CD14-positive monocyte (primary cell): ENCODE data around the gene SPG21. TPM values are rescaled to one million over a fixed set of nuclear protein-coding genes. Genes with fewer than 3 reads are reported as not detected.

Source experiments
- DNase-seq, 3 donors: peaks; one replicate each; pipeline ENCODE4 v3.0.0-alpha.2; 2011 to 2022
- H2AFZ ChIP-seq: 2 replicates; pipeline ENCODE4 v1.6.0; 2012; ENCODE audit warnings: mild to moderate bottlenecking, low read depth, low read length, inconsistent platforms; ENCODE audit not compliant: insufficient read depth, poor library complexity, severe bottlenecking
- H3K27ac ChIP-seq, 2 donors: 1 replicate in 1 of 2; 2 replicates in 1 of 2; pipeline ENCODE4 v1.5.1; 2012 to 2013; ENCODE audit warnings: low read length in 2 of 2, control low read depth in 1 of 2, inconsistent platforms in 1 of 2, low read depth in 1 of 2, mild to moderate bottlenecking in 1 of 2
- H3K27me3 ChIP-seq, 2 donors: one replicate each; pipeline versions ENCODE4 v1.6.0 to v1.6.1; 2011 to 2013; ENCODE audit warnings: low read length in 2 of 2; ENCODE audit not compliant: control insufficient read depth in 2 of 2, insufficient read depth in 2 of 2
- H3K36me3 ChIP-seq, 2 donors: replicated peaks in 1 of 2; 1 replicate in 1 of 2; 2 replicates in 1 of 2; pipeline versions ENCODE4 v1.5.1 to v1.6.1; 2012 to 2013; ENCODE audit warnings: low read length in 2 of 2, control low read depth in 1 of 2, inconsistent platforms in 1 of 2, mild to moderate bottlenecking in 1 of 2; ENCODE audit not compliant: insufficient read depth in 2 of 2, control insufficient read depth in 1 of 2
- H3K4me1 ChIP-seq, 2 donors: 1 replicate in 1 of 2; 2 replicates in 1 of 2; pipeline versions ENCODE4 v1.5.1 to v1.6.1; 2012 to 2013; ENCODE audit warnings: low read length in 2 of 2, control low read depth in 1 of 2, inconsistent platforms in 1 of 2, mild to moderate bottlenecking in 1 of 2, moderate library complexity in 1 of 2; ENCODE audit not compliant: insufficient read depth in 2 of 2, control insufficient read depth in 1 of 2
- H3K4me2 ChIP-seq: replicated peaks from 2 replicates; pipeline ENCODE3; 2012; ENCODE audit warnings: low read length, moderate library complexity, mild to moderate bottlenecking; ENCODE audit not compliant: poor library complexity, severe bottlenecking; ENCODE audit errors: extremely low read depth
- H3K4me3 ChIP-seq, 3 experiments: fragments of 200-600 bp in 1 of 3; sonication (generic) in 1 of 3; replicated peaks in 1 of 3; 1 replicate in 2 of 3; 2 replicates in 1 of 3; pipeline ENCODE4 v1.5.1; 2011 to 2013; ENCODE audit warnings: low read length in 3 of 3, mild to moderate bottlenecking in 3 of 3, control low read depth in 2 of 3, low read depth in 2 of 3, inconsistent platforms in 1 of 3, moderate library complexity in 1 of 3
- H3K79me2 ChIP-seq: 2 replicates; pipeline ENCODE4 v1.6.0; 2012; ENCODE audit warnings: mild to moderate bottlenecking, control low read depth, inconsistent platforms, low read length, moderate library complexity; ENCODE audit not compliant: insufficient read depth
- H3K9ac ChIP-seq: 2 replicates; pipeline ENCODE4 v1.6.0; 2017; ENCODE audit warnings: low read length, mild to moderate bottlenecking; ENCODE audit not compliant: insufficient read depth, poor library complexity, severe bottlenecking
- H3K9me3 ChIP-seq, 2 donors: replicated peaks in 1 of 2; 1 replicate in 1 of 2; 2 replicates in 1 of 2; pipeline versions ENCODE4 v1.5.1 to v1.6.1; 2012 to 2013; ENCODE audit warnings: low read length in 2 of 2, control low read depth in 1 of 2; ENCODE audit not compliant: control insufficient read depth in 1 of 2, insufficient read depth in 1 of 2
- H4K20me1 ChIP-seq: 2 replicates; pipeline ENCODE4 v1.6.0; 2012; ENCODE audit warnings: mild to moderate bottlenecking, low read length, control low read depth, moderate library complexity; ENCODE audit not compliant: insufficient read depth
- H3K27ac Mint-ChIP-seq, 7 donors: one replicate each; pipeline ENCODE4 v1.8.0; 2020; ENCODE audit warnings: mild to moderate bottlenecking in 7 of 7, mixed read lengths in 7 of 7, moderate library complexity in 6 of 7, inconsistent platforms in 2 of 7
- H3K27me3 Mint-ChIP-seq, 3 donors: one replicate each; pipeline ENCODE4 v1.8.0; 2021 to 2022; ENCODE audit warnings: low read depth in 3 of 3, mild to moderate bottlenecking in 3 of 3, mixed read lengths in 3 of 3, moderate library complexity in 3 of 3, inconsistent platforms in 1 of 3
- H3K36me3 Mint-ChIP-seq, 2 donors: one replicate each; pipeline ENCODE4 v1.8.0; 2020; ENCODE audit warnings: mixed read lengths in 2 of 2, inconsistent platforms in 1 of 2, mild to moderate bottlenecking in 1 of 2
- H3K4me1 Mint-ChIP-seq: one replicate; pipeline ENCODE4 v1.8.0; 2020; ENCODE audit warnings: mild to moderate bottlenecking, mixed read lengths
- H3K4me3 Mint-ChIP-seq, 2 donors: one replicate each; pipeline ENCODE4 v1.8.0; 2020; ENCODE audit warnings: mild to moderate bottlenecking in 2 of 2, mixed read lengths in 2 of 2, moderate library complexity in 1 of 2
- H3K9me3 Mint-ChIP-seq, 7 donors: one replicate each; pipeline ENCODE4 v1.8.0; 2020 to 2022; ENCODE audit warnings: mixed read lengths in 7 of 7, mild to moderate bottlenecking in 6 of 7, moderate library complexity in 6 of 7, inconsistent platforms in 2 of 7
- WGBS: methylation state at CpG from one replicate; pipeline ENCODE4 v1.1.5; 2013; ENCODE audit warnings: missing lambda C conversion rate; ENCODE audit not compliant: insufficient coverage; 5-methylcytosine and 5-hydroxymethylcytosine counted together
- intact Hi-C, 2 donors: fragments of 100-400 bp; cut with micrococcal nuclease; formaldehyde crosslinking; loops; one replicate each; pipeline versions ENCODE4 v1.15.0 to v1.15.1; 2023
- polyA plus RNA-seq, 3 donors: library from polyadenylated mRNA; depleted of rRNA in 1 of 3; unstranded in 2 of 3; stranded (reverse) in 1 of 3; fragments of 300-500 nt in 2 of 3; fragments of >200 nt in 1 of 3; fragmentation: Illumina TruSeq in 2 of 3; gene quantifications; 1 replicate in 2 of 3; 2 replicates in 1 of 3; pipeline ENCODE4 v1.2.3, GENCODE V29; 2012 to 2021
- TF ChIP-seq, protein P1 (sequence below): fragments of 200-600 bp; IDR thresholded peaks from one replicate; pipeline ENCODE4 v1.8.0; 2022; ENCODE audit warnings: antibody characterized with exemption, mild to moderate bottlenecking

Gene SPG21
- polyA plus RNA-seq, 3 donors, result 102 to 375 (median 358) TPM

DNA sequence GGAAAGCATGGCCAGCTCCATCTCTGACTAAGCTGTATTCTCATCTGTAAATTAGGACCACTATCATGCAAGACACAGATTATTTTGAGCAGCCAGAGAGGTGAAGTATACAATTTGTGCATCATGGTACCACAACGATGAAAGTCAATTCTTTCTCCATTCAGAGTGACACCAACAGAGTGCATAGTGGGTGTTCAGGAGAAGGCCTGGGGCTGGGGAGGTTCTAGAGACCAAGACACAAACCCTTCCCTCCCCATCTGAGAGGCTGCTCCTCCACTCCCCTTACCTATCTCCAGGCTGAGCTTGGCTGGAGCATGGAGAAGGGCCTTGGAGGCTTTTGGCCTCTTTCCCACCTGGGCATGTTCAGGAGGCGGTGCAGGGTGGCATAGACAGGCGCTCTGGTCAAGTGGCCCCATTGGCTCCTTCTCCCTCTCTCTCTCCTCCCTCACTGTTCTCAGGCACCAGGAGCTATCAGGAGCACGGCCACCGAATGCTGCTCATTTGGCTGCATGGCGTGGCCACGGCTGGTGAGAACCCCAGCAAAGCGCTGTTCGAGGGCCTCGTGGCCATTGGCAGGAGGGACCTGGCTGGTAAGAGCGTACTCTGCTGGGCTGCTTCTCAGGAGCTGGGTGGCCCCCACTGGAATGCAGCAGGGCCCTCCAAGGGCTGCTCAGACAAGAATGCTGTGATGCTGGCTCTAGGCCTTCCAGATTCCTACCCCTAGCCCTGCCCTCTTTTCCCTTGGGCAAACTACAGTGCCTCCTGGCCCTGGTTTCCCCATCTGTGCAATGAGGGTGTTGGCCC, 40.1 kb downstream of the SPG21 start:
- no peak overlapping the region for H2AFZ ChIP-seq
- TF ChIP-seq, protein P1, sequence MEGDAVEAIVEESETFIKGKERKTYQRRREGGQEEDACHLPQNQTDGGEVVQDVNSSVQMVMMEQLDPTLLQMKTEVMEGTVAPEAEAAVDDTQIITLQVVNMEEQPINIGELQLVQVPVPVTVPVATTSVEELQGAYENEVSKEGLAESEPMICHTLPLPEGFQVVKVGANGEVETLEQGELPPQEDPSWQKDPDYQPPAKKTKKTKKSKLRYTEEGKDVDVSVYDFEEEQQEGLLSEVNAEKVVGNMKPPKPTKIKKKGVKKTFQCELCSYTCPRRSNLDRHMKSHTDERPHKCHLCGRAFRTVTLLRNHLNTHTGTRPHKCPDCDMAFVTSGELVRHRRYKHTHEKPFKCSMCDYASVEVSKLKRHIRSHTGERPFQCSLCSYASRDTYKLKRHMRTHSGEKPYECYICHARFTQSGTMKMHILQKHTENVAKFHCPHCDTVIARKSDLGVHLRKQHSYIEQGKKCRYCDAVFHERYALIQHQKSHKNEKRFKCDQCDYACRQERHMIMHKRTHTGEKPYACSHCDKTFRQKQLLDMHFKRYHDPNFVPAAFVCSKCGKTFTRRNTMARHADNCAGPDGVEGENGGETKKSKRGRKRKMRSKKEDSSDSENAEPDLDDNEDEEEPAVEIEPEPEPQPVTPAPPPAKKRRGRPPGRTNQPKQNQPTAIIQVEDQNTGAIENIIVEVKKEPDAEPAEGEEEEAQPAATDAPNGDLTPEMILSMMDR, result no peak
- intact Hi-C loops, result no loop called here
- H3K9ac ChIP-seq, result no peak overlapping the region
- H4K20me1 ChIP-seq, result no peaks in the 10 kb centered on the region
- H3K27me3 ChIP-seq, result no peaks in the 10 kb centered on the region
- no peak overlapping the region for H3K27ac ChIP-seq
- H3K27me3 Mint-ChIP-seq, result peaks cover 0 to 6% (median 5%) of the 10 kb centered on the region in 3 donors
- H3K4me3 ChIP-seq, result no peak overlapping the region
- no peak for DNase-seq
- no peaks in the 10 kb centered on the region for H3K4me1 Mint-ChIP-seq
- H3K79me2 ChIP-seq, result no peaks in the 10 kb centered on the region
- 98% methylated on average over 10 of the region's 11 CpGs for WGBS
- peaks cover 5 to 38% of the 10 kb centered on the region in 2 donors for H3K9me3 ChIP-seq
- H3K27ac Mint-ChIP-seq, result peak overlapping the region in 3 of 7 donors; percentile 24 to 64 (median 37)
- no peaks in the 10 kb centered on the region for H3K36me3 ChIP-seq
- H3K4me2 ChIP-seq, result no peak overlapping the region
- H3K9me3 Mint-ChIP-seq, result peaks cover 36 to 50% (median 40%) of the 10 kb centered on the region in 7 donors
- peaks cover 3 to 31% of the 10 kb centered on the region in 2 donors for H3K36me3 Mint-ChIP-seq
- H3K4me1 ChIP-seq, result no peaks in the 10 kb centered on the region
- H3K4me3 Mint-ChIP-seq, result no peak overlapping the region

DNA sequence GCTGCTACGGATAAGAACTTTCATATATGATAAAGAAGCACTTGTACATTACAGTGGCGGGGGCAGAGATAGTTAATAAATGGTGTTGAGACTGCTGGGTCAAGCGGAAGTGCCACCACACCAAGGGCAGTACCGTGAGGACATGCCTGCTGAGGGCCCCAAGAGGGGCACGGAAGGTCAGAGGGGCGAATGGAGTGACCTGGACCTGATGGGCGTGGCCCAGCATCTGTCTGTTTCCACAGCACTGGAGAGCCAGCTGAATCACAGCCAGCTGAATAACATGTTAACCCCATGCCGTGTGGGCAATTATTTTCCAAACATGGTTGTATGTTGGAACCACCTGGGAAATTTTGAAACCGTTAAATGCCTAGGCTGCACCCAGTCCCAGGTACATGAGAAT, 40.8 kb downstream of the SPG21 start:
- Mint-ChIP-seq H3K27ac (peak overlapping the region in 1 of 7 donors; percentile 37), H3K4me1 (no peaks in the 10 kb centered on the region), H3K36me3 (peaks cover 3 to 27% of the 10 kb centered on the region in 2 donors), H3K27me3 (peaks cover 0 to 5% (median 5%) of the 10 kb centered on the region in 3 donors), H3K9me3 (peaks cover 29 to 43% (median 33%) of the 10 kb centered on the region in 7 donors), H3K4me3 (no peak overlapping the region)
- over 99% methylated on average over 9 of the region's 9 CpGs for WGBS
- Histone ChIP-seq H3K36me3 (no peaks in the 10 kb centered on the region), H3K79me2 (no peaks in the 10 kb centered on the region), H3K4me1 (no peaks in the 10 kb centered on the region), H2AFZ (no peak overlapping the region), H3K27ac (no peak overlapping the region), H3K27me3 (no peaks in the 10 kb centered on the region), H3K4me2 (no peak overlapping the region), H3K9ac (no peak overlapping the region), H3K4me3 (no peak overlapping the region), H4K20me1 (no peaks in the 10 kb centered on the region), H3K9me3 (peaks cover 5 to 32% of the 10 kb centered on the region in 2 donors)
- DNase-seq, result no peak
- TF ChIP-seq, protein P1, result no peak
- intact Hi-C loops, result no loop called here
